ENCODE data around the gene RNF157. TPM values are rescaled to one million over a fixed set of nuclear protein-coding genes. Genes with fewer than 3 reads are reported as not detected.
A peak's percentile ranks its signal among the peaks of the same experiment; 100 is the strongest.

RNF157 gene
- total and polyA plus RNA-seq, 2 of the 13 experiments (the other 11 are each of a cell fraction or from before 2014, with no cell fraction given): 0.44 to 1.5 TPM

DNA sequence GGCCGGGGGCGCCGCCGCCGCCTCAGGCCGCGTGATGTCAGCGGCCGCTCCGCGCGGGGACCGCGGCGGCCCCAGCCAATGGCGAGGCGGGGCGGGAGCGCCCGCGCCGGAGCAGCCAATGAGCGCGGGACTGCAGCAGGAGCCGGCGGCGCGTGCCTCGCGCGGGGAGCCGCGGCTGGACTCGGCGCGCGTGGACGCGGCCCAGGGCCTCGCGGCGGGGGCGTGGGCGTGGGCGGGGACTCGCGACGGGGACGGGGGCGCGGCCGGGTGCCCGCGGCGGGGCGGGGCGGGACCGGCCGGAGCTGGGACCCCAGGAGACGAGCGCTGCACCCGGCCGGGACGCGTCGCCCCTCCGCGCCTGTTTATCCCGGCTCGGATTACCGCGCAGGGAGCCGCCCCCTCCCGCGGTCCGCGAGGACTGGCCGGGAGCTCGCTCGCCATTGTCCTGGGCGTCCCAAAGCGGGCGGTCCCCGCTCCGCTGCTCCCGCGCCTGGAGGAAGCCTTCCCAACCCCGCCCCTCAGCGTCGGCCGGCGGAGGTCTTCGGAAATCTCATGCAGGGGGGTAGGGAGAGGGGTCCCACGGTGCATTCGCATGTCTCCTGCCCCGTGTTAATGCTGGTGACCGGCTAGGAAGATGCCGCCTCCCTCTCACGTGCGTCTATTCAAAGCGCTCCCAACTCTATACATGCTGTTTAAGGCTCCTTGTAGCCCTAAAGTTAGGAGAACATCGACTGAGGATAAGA is at the start of gene RNF157 (continued):
- no peak for TF ChIP-seq MTERF4 (CRISPR knock-in tag; IDR thresholded peaks at IDR 0.05)
- peak; percentile 23; the same call in 1 of the 2 replicates for TF ChIP-seq ZFP82 (CRISPR knock-in tag; IDR thresholded peaks at IDR 0.05; ENCODE audit: borderline replicate concordance)
- no peak for TF ChIP-seq ZNF816 (CRISPR knock-in tag; IDR thresholded peaks at IDR 0.05; ENCODE audit: borderline replicate concordance)
- no peak for TF ChIP-seq ZBTB40 (IDR thresholded peaks at IDR 0.05)
- TF ChIP-seq ZBTB40 (CRISPR knock-in tag; IDR thresholded peaks at IDR 0.05): no peak
- TF ChIP-seq YEATS4 (CRISPR knock-in tag; IDR thresholded peaks at IDR 0.05; ENCODE audit: borderline replicate concordance): no peak; the same call in 1 of the 2 replicates
- TF ChIP-seq EHMT2 (IDR thresholded peaks at IDR 0.05; ENCODE audit: borderline replicate concordance, low read depth, low read length): no peak
- TF ChIP-seq TAF1 (CRISPR knock-in tag; IDR thresholded peaks at IDR 0.05): peak; percentile 31; the same call in 1 of the 2 replicates
- no peak for TF ChIP-seq SMYD3 (CRISPR knock-in tag; IDR thresholded peaks at IDR 0.05)
- TF ChIP-seq ZNF33B (CRISPR knock-in tag; IDR thresholded peaks at IDR 0.05): no peak
- 0 out of 2 replicates have a peak, but pooled peaks have one; percentile 27 for TF ChIP-seq PCBP1 (IDR thresholded peaks at IDR 0.05; ENCODE audit: borderline replicate concordance, low read depth, low read length)
- TF ChIP-seq ELF1 (CRISPR knock-in tag; IDR thresholded peaks at IDR 0.05): no peak
- TF ChIP-seq GZF1 (CRISPR knock-in tag; IDR thresholded peaks at IDR 0.05): no peak
- TF ChIP-seq ZNF432 (CRISPR knock-in tag; IDR thresholded peaks at IDR 0.05; ENCODE audit: borderline replicate concordance): no peak
- TF ChIP-seq, protein P1, sequence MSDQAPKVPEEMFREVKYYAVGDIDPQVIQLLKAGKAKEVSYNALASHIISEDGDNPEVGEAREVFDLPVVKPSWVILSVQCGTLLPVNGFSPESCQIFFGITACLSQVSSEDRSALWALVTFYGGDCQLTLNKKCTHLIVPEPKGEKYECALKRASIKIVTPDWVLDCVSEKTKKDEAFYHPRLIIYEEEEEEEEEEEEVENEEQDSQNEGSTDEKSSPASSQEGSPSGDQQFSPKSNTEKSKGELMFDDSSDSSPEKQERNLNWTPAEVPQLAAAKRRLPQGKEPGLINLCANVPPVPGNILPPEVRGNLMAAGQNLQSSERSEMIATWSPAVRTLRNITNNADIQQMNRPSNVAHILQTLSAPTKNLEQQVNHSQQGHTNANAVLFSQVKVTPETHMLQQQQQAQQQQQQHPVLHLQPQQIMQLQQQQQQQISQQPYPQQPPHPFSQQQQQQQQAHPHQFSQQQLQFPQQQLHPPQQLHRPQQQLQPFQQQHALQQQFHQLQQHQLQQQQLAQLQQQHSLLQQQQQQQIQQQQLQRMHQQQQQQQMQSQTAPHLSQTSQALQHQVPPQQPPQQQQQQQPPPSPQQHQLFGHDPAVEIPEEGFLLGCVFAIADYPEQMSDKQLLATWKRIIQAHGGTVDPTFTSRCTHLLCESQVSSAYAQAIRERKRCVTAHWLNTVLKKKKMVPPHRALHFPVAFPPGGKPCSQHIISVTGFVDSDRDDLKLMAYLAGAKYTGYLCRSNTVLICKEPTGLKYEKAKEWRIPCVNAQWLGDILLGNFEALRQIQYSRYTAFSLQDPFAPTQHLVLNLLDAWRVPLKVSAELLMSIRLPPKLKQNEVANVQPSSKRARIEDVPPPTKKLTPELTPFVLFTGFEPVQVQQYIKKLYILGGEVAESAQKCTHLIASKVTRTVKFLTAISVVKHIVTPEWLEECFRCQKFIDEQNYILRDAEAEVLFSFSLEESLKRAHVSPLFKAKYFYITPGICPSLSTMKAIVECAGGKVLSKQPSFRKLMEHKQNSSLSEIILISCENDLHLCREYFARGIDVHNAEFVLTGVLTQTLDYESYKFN (CRISPR knock-in tag; conservative IDR thresholded peaks at IDR 0.05): no peak
- TF ChIP-seq NR2F1 (CRISPR knock-in tag; IDR thresholded peaks at IDR 0.05): no peak
